Stimulated activated CD8-positive, alpha-beta memory T cell treated with anti-CD3 and anti-CD28 coated beads, Interleukin-4, amount 100 ng/mL, for 1 hour (primary cell): ENCODE data around the gene IGSF22.

Experiments used
- DNase-seq, 2 donors: peaks; one replicate each; pipeline ENCODE4 v3.0.0-alpha.2; 2020; ENCODE audit warnings: low read depth in 2 of 2, low spot score in 1 of 2

IGSF22 gene

GRCh38 chr11:18726040-18726439 lies at the start of gene IGSF22:
IGSF22 (minus strand) TSS chr11:18726188; CDS start chr11:18724236, 1,952 bp downstream.
- DNase-seq: no peak

GRCh38 chr11:18774801-18775200 lies 48.8 kb upstream of the IGSF22 start:
- DNase-seq: no peak

- no peak for DNase-seq
Measured at GRCh38 chr11:18773681-18774080, 47.7 kb upstream of the IGSF22 start.

GRCh38 chr11:18773104-18773503 lies 47.1 kb upstream of the IGSF22 start:
- no peak for DNase-seq

DNA sequence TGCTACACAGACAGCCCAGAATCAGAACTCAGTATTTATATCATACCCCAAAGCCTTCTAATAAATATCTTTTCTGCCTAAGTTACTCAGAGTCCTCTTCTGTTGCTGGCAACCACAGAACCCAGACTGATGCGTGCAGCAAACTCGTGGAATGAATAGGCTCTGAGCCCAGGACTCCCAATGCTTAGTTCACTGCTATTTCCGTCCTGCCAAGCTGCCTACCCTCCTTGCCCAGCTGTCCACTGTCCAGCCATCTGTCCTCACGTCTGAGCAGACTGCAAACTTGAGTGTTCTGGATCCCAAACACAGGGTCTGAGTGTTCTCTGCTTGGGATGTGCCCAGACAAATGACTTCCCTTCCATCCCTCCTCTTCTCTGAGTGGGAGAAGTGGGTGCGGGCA lies 46.2 kb upstream of the IGSF22 start:
- no peak for DNase-seq

DNA sequence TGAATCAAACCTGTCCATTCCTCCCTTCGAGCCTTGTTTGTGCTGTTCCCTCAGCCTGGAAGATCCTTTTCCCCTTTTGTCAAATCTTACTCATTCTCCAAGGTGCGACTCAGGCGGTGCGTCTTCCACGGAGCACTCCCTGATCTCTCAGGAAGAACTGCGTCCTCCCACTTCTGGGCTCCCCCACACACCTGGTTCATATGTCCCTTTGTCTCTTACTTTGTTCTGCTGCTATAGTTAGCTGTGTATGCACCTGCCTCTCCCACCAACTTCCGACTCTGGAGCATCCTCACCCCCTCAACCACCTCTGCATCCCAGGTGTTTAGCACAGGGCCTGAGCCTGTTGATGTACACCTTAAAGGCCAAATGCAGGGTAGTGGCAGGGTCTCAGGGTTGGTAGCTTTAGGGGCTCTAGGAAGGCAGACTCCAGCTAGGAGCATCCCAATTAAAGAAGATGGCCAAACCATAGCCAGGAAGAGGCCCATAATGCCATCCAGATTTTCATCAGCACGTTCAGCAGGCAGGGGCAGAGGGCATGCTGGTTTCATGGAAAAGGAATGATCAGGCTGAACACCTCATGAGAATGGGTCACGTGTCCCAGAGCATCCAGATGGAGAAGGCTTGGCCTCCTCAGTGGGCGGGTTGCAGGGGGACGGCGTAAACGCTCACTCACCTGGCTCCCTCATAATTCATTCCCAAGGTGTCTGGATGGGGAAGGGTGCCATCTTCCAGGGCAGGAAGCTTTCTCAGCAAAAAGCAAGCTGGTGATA lies 45.5 kb upstream of the IGSF22 start:
- DNase-seq: no peak

DNA sequence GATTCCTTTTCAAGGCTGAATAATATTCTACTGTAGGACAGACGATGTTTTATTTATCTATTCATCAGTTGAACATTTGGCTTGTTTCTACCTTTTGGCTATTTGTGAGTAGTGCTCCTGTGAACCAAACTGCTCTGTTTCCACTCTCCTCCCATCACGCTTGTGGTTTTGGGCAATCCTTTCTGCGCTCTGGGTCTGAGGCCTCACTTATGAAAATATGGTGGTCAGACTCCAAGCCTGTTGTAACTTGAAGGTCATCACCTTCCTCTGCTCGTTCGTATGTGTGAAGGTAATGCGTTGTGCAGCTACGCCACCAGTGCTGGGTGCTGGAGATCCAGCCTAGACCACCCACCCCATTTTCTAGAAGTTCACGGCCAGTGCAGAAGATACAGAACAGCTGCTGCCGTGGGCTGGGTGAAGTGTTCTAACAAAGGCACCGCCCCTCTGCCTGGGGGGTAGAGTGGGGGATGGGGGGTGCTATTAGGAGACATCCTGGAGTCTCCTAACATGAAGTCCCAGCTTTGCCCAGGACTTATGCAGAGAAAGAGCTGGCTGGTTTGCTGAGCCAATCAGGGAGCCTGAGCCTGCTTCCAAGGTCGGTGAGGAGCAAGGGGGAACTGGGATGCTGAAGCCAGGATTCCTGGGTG lies 44.6 kb upstream of the IGSF22 start:
- no peak for DNase-seq

DNA sequence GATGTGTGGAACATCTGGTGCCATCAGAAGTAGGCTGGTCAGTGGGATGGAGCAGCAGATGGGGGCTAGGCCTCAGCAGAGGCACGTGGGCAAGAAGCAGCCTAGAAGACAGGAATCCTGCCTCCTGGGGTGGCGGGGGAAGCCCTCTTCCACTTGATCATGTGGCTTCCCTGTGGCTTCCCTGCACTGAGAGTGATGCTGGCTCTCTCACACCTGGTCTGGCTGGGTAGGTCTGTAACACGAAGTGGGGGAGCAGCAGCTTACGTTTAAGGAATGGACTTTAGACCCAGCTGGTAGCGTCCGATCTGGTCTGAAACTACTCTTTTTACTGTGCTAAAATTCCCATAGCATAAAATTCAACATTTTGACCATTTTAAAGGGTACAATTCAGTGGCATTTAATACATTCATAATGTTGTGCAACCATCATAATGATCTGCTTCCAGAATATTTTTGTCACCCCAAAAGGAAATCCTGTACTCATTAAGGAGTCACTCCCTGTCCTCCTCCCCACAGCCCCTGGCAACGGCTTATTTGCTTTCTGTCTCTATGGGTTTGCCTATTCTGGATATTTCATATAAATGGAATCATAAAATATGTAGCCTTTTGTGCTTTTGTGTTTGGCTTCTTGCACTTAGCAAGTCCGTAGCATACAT lies 43.9 kb upstream of the IGSF22 start:
- DNase-seq: no peak

DNA sequence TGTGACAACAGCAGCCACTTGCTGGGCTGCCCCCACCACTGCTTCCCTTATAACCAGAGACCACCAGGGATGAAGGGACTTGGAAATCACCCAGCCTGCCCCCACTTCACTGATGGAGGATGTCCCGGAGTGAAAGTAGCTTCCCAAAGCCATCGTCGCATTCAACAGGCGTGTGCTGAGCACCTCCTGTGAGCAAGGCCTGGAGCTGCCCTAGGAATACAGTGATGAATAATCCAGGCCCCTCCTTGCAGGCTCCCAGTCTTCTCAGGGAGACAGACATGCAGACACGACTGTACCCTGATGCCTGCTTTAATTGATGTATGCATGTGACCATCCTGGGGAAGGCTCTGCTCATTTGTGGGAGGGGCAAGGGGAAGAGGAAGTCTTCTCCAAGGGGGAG lies 43.0 kb upstream of the IGSF22 start:
- DNase-seq: no peak

- no peak for DNase-seq
Measured at GRCh38 chr11:18768472-18768901, 42.5 kb upstream of the IGSF22 start.

DNA sequence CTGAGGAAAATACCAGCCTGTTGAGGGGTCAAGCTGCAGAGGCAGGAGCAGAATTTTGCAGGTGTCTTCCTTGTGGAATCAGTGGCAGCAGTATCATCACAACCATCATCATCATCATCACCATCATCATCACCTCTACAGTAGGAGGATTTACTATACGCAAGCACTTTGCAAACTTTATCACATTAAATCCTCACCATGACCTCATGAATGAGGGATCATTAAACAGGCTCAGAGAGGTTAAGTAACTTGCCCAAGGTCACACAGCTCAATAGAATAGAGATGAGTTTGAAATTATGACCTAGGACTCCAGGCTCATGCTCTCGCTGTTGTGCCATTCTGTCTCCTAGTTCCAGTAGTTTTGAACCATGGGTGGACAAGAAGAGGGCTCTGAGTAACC lies 40.0 kb upstream of the IGSF22 start:
- no peak for DNase-seq

GRCh38 chr11:18765554-18765953 lies 39.6 kb upstream of the IGSF22 start:
- no peak for DNase-seq

DNA sequence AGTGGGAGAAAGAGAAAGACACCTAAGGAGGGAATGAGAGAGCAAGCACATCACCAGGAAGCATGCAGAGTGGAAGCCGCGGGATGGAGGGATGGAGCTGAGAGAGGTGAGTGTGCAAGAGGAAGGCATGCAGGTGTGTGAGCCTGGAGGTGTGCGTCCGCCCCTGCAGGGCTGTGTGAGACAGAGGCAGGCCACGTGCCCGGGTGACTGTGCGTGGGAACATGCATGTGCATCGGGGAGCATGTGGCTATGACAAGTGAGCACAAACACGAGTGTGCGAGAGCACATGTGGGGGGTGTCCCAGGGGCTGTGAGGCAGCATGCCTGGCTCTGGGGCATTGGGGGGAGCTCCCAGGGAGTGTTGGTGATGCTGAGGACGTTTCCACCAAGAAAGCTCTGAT lies 35.8 kb upstream of the IGSF22 start:
- DNase-seq: no peak

DNA sequence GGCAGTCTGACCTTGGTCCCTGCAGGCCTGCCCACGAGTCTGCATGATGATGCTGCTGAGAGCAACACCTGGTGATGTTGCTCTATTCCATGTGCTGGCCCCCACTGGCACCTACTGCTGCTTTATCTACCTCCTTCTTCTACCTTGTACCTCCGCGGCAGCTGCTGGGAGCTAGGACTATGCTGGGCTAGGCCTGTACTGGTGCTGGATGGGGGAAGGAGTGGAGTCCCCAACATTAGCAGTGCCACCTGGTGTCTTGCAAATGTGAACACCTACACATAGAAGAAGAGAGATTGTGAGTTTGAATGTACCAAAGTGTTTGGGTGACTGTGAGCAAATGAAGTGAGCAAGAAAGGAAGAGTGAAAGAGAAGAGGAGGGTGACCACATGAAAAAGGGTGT lies 35.2 kb upstream of the IGSF22 start:
- DNase-seq: no peak

GRCh38 chr11:18757811-18758210 lies 31.8 kb upstream of the IGSF22 start:
- no peak for DNase-seq

DNA sequence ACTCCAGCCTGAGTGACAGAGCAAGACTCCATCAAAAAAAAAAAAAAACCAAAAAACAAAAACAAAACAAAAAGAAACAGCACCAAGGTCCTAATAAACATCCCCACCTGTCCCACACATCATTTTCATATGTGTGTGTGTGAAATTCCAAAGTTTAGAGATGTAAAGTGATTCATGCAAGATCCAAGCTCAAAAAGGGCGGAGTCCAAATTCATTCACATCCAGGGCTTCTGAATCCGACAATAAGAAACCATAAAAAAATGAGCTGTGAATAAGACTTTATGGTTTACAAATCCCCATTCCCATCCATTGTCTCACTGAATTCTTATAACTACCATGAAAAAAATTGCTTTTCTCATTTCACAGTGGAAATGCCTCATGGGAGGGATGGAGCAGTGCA lies 30.9 kb upstream of the IGSF22 start:
- no peak for DNase-seq

DNA sequence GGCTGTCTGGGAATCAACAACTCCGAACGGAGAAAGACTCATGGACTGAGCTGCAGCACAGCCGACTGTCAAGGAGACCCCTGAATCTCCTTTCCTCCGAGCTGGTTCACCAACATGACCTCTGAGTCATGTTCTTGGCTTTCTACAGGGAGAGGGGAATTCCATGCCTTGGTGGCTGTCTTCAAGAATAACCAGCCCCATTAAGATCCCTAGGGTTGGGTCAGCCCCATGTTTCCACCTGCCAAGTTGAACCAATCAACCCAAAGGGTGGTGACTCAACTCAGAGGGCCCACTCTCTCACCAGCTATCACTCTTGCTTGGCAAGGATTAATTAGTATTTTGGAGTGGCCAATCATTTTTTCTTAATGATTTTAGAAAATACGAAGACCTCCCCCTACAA lies 28.3 kb upstream of the IGSF22 start:
- DNase-seq: no peak

- DNase-seq: no peak
Measured at GRCh38 chr11:18752502-18752901, 26.5 kb upstream of the IGSF22 start.

- DNase-seq: no peak
Measured at GRCh38 chr11:18750944-18751343, 25.0 kb upstream of the IGSF22 start.

GRCh38 chr11:18749681-18750319 lies 23.8 kb upstream of the IGSF22 start:
- no peak for DNase-seq

DNA sequence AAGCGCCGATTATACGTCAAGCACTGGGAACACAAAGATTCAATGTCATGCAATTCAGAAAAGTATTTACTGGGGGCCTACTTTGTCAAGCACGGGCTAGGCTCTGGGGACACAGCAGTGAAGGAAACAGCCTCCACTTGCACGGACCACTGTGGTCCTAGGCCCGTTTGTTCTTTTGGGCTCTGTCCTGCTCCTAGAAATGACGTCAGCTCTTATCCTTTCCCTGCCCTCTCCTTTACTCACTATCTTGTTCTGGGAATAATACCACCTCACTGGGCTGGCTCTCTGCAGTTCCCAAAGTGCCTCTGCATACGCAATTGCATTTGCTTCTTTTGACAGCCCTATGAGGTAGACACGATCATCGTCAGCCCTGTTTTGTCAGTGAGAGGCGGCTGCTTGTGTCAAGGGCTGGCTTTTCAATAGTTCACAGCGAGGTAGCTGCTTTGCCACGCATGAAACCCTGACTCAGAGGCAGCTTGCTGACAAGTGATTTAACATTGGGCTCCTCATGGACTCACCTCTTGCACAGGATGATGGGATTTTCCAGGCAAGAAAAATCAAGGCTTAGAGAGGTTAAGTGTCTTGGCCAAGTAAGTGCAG lies 22.9 kb upstream of the IGSF22 start:
- DNase-seq: no peak
